Fibroblast of the aortic adventitia (primary cell): ENCODE results near the gene AVPR1B. TPM values are rescaled to one million over a fixed set of nuclear protein-coding genes. Genes with fewer than 3 reads are reported as not detected.

ENCODE experiments used
- DNase-seq: peaks from one replicate; pipeline ENCODE4 v3.0.0-alpha.2; 2010; ENCODE audit warnings: low read depth
- H3K4me3 ChIP-seq: 2 replicates; pipeline ENCODE4 v1.5.1; 2011; ENCODE audit warnings: low read depth, mild to moderate bottlenecking, control low read depth, low read length, moderate library complexity
- CTCF ChIP-seq: IDR thresholded peaks from 2 replicates; pipeline ENCODE4 v1.5.1; 2011; ENCODE audit warnings: mild to moderate bottlenecking, low read length, control low read depth, inconsistent platforms; ENCODE audit not compliant: insufficient read depth
- total RNA-seq: library from RNA; depleted of rRNA; stranded (reverse); fragments of >200 nt; gene quantifications from 2 replicates; pipeline ENCODE4 v1.2.3, GENCODE V29; 2012; ENCODE audit warnings: low replicate concordance

The AVPR1B gene
- total RNA-seq, 1 donor: not detected

DNA sequence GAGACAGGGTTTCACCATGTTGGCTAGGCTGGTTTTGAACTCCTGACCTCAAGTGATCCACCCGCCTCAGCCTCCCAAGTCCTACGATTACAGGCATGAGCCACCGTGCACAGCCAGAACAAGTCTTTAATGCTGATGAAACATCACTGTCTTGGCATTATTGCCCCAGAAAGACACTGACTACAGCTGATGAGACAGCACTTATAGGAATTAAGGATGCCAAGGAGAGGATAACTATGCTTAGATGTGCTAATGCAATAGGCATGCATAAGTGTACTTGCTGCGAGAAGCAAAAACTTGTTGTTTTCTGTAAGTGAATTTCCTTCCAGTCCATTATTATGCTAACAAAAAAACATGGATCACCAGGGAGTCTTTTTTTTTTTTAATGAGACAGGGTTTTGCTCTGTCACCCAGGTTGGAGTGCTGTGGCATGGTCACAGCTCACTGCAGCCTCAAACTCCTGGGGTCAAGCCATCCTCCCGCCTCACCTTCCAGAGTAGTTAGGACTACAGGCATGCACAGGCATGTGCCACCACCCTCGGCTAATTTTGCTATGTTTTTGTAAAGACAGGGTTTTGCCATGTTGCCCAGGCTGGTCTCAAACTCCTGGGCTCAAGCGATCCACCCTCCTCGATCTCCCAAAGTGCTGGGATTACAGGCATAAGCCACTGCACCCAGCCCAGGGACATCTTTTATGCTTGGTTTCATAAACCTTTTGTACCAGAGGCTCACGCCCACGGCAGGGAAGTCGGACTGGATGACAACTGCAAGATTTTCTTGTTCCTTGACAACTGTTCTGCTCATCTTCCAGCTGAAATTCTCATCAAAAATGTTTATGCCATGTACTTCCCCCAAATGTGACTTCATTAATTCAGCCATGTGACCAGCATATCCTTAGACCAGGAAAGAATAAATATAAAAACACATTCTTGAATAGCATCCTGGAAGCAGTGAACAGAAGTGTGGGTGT, 41.1 kb downstream of the AVPR1B start:
- no peak overlapping the region for H3K4me3 ChIP-seq
- no peak for TF ChIP-seq CTCF
- DNase-seq: peak; percentile 10

GRCh38 chr1:206074839-206075238, 42.3 kb downstream of the AVPR1B start:
- TF ChIP-seq CTCF: no peak
- no peak overlapping the region for H3K4me3 ChIP-seq
- no peak for DNase-seq

DNA sequence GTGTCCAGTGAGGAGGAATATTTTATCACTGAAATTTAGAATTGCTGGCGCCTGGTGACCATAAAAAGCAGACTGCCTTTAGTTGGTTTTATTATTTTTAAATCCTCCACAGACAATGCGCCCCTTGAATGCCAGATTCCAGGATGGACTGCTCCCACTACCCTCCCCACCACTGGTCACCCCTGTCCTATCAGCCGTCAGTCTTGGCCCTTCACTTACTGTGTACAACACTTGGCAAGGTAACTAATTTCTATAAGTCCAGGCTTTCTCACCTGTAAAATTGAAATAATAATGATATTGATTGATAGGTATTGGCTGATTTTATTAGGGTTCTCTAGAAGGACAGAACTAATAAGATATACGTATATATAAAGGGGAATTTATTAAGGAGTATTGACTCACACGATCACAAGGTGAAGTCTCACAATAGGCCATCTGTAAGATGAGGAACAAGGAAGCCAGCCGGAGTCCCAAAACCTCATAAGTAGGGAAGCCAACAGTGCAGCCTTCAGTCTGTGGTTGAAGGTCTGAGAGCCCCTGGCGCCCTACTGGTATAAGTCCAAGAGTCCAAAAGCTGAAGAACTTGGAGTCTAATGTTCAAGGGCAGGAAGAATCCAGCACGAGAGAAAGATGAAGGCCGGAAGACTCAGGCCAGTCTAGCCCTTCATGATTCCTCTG, 46.4 kb downstream of the AVPR1B start:
- no peak for DNase-seq
- no peak overlapping the region for H3K4me3 ChIP-seq
- no peak for TF ChIP-seq CTCF

- DNase-seq: no peak
- H3K4me3 ChIP-seq: no peak overlapping the region
- TF ChIP-seq CTCF: no peak
Measured at GRCh38 chr1:206068314-206068713, 48.9 kb downstream of the AVPR1B start.

DNA sequence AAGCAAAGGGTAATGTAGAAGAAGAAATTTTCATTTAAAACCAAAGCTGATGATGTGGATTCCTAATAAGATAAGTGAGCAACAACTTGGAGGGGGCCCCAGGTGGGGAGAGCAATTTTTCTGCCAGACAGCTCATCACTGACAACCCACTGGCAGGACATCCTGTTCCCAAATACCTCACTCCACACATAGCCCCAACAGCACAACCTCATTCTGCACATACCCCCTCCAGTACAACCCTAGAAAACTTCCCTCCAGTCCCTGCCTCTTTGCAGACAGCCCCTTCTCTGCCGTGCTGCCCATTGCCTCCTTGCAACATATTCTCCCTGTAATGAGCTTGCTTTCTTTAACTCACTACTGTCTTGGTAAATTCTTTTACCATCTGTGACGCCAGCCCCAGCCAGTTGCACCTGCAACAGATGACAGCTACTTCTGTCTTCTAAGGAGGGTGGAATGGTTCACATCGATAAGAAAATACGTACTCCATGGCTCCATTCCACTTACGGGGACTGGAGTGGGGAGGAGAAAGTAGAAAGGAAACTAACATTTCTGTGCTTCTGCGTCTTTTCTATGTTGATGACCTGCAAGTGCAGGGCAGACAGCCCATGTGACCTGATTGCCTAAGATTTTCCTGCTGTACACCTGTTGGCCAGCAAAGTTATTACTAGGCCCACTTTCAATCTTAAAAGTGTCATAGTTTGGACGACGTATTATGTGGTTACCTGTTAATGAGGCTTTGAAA, 49.5 kb downstream of the AVPR1B start:
- DNase-seq: no peak
- no peak for TF ChIP-seq CTCF
- no peak overlapping the region for H3K4me3 ChIP-seq

DNA sequence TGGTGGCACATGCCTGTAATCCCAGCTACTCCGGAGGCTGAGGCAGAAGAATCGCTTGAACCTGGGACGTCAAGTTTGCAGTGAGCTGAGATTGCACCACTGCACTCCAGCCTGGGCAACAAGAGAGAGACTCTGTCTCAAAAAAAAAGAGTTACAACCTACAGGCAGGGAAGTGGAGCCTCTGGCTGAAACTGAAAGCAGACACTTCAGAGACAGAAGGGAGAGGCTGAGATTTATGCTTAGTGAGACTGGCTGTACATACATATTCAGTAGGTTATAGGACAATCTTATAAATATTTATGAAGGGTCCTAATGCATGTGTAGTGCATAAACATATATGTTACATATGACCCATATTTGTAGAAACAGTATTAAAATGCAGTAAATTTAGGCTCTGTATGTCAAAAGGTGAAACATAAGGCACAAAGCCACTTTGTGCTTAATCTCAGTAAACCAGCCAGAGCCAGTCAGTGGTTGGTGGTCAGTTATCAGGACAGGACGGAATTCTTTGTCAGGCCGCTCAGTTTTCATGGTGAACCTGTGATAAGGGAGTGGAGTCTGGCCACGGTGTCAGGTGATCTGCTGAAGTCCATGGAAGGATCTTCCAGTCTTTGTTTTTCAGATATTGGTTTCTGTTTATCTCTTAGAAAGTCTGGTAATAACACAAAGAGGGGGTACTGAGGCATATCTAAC, 50.6 kb downstream of the AVPR1B start:
- no peak for TF ChIP-seq CTCF
- no peak for DNase-seq
- H3K4me3 ChIP-seq: no peak overlapping the region
